Kidney tubule cell (primary cell): Measurements from ENCODE around the gene UNC5C.

Source experiments
- DNase-seq: peaks from one replicate; pipeline ENCODE4 v3.0.0-alpha.2; 2018; ENCODE audit warnings: low spot score

The UNC5C gene

DNA sequence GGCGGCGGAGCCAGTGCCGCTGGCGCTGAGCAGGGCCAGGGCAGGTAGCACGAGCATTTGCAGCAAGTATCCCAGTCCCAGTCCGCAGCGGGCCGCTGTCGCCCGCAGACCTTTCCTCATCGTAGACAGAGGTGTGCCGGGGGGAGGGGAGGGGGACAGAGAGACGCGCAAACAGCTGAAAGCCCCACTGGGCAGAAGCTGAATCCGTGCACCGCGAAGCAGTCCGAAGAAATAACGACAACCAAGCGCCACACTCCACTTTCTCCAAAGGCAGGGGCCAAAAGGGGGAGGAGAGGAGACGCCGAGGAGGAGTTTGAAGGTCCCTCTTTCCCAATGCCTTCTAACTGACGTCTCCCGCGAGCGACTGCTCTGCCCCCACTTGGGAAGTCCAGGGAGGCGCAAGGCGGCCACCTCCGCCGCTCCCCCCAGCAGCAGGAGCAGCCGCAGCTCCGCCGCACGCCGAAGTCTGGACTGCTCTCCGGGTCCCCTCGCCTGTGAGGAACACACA lies at the start of gene UNC5C:
Gene UNC5C (minus strand): TSS at position 236 of the 508 bp plus-strand sequence.
- DNase-seq, result peak; percentile 30

DNA sequence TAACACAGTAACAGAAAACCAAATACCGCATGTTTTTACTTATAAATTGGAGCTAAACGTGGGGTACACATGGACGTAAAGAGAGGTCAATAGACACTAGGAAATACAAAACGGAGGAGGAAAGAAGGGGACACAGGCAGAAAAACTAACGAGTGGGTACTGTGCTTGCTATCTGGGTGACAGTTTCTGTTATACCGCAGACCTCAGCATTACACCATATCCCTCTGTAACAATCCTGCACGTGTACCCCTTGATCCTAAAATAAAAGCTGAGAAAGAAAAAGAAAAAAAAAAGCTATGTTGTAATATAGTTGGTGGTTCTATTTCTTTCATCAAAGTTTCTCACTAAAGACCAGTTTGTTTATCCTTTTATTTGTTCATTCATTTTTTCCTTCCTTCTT lies 47.9 kb upstream of the UNC5C start:
- no peak for DNase-seq

DNA sequence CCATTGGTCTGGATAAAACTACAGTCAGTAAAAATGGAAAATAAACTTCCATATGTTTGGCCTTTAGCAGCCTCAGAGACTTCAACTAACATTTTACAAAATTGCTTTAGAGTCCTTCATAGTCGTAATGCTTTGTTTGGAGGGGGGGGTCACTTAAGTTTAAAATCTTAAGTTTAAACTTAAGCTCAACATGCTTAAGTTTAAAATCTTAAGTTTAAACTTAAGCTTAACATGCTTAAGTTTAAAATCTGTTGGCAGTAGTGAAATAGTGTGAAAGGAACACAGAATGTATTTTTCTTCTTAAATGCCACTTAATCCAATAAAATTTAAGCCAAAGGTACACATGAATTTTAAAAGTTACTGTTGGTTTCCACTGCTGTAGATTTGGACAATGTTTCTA lies 45.9 kb upstream of the UNC5C start:
- DNase-seq, result no peak

DNA sequence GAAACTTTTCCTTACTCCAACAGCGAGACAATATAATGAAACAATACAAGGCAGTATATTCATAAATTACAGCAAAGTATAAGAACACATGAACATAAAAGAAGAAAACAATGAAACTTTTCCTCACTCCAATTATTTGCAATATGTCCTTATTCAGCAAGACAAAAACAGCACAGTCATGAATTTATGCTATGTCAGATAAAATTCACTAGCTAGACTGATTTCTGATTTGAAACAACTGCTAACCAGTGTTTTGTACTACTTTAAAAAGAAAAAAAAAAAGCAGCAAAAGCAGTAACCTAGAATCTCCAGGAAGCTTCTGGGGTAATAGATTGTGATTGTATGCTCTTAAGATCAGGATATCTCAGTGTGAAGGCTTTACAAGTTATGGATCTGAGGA lies 45.2 kb upstream of the UNC5C start:
- DNase-seq, result no peak

DNA sequence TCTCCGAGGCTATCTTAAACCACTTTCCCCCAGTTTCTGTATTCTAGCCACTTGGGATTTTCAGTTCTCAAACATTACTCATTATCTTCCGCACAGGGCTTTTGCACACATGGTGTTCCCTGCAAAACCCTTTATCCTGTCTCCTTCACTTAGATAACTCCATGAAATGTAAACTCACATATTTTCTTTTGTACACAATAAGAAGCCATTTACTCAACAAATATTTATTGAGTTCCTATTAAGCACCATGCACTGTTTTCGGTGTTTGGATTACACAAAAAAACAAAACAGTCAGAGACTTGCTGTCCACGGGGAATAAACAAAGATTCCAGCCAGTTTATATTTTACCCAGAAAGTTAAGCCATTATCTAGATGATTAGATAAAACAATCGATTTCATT lies 42.5 kb upstream of the UNC5C start:
- no peak for DNase-seq

DNA sequence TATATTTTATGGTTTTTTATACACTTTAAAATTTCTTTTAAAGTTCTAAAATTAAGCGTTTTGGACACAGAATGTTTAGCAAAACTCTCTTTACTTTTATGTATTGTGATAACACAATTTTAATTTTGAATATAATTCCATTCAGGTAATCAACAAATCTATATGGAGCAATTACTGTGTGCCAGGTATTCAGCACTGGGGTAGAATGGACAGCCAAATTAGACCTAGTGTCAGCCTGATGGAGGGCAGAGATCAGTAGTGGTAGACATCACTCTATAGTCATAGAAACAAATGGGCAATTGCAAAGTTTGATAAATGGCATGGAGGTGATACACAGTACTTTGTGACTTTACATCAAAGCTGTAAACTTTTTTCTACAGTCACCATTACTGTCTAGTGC lies 41.8 kb upstream of the UNC5C start:
- DNase-seq, result no peak

DNA sequence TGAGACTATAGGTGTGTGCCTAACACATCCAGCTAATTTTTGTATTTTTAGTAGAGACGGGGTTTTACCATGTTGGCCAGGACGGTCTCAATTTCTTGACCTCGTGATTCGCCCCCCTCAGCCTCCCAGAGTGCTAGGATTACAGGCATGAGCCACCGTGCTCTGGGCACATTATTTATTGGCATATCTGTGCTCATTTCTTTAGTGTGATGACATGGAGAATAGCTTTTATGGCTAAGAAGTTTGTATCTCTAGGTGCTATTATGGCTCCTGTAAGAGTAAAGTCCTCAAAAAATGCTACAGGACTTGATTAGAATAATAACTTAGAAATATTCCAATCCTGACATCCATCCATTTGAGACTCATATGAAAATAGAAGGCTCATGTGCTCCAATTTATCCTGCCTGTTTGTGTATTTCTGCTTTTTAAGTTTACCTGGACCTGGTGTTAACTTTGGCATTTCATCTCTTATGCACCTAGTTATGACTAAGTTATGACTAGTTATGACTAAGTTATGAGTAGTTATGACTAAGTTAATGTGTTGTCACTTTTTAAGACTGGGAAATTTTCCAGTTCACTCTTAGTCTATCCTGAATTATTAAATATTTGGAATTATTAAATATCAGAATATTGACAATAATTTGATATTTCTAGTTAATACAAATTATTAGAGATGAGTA lies 36.4 kb upstream of the UNC5C start:
- peak; percentile 68 for DNase-seq

DNA sequence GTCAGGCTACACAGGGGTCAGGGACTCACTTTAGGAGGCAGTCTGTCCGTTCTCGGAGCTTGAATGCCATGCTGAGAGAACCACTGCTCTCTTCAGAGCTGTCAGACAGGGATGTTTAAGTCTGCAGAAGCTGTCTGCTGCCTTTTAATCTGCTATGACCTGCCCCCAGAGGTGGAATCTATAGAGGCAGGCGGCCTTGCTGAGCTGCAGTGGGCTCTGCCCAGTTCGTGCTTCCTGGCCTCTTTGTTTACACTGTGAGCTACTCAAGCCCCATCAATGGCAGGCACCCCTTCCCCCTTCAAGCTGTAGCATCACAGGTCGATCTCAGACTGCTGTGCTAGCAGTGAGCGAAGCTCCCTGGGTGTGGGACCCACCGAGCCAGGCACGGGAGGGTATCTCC lies 31.5 kb upstream of the UNC5C start:
- DNase-seq, result no peak

DNA sequence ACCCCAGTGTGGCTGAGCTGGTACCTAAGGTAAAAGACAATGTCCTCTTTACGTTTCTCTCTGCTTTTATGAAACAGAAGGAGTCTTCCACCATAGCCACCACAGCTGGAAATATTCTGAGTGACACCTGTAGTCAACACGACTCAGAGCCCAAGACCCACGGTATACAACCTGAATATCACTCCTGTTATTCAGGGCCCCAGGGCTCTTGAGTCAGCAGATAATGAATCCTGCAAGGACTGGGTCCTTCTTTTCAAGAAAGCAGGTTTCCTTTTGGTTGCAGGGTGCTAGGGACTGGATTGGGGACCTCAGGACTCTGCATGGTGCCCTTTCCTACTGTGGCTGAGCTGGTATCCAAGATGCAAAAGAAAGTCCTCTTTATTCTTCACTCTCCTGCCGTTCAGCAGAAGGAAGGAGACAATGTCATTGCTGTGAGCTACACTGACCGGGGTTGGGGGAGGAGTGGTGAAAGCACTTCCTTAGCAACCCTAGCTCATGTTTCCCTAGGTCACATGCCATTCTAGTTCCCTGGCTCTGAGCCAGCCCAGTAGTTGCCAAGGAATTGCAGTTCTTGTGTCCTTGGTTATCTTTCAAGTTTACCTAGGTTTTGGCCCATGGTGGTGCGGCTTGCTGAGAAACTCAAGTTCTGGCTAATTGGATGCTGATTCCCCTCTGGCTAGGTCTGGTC lies 23.7 kb upstream of the UNC5C start:
- peak; percentile 88 for DNase-seq

DNA sequence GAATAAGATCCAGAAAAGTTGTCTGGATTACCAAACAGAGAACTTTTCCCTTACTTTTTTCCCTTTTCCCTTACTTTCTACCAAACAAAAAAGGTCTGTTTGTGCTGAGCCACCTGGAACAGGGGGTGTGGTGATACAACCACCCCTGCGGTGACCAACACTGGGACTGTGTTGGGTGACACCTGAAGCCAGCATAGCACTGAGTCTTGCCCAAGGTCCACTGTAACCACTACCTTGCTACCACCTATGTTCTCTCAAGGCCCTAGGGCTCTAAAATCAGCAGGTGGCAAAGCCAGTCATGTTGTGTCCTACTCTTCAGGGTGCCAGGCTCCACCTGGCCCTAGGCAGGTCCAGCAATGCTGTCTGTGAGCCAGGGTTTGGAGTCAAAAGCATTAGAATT lies 22.8 kb upstream of the UNC5C start:
- DNase-seq, result no peak

DNA sequence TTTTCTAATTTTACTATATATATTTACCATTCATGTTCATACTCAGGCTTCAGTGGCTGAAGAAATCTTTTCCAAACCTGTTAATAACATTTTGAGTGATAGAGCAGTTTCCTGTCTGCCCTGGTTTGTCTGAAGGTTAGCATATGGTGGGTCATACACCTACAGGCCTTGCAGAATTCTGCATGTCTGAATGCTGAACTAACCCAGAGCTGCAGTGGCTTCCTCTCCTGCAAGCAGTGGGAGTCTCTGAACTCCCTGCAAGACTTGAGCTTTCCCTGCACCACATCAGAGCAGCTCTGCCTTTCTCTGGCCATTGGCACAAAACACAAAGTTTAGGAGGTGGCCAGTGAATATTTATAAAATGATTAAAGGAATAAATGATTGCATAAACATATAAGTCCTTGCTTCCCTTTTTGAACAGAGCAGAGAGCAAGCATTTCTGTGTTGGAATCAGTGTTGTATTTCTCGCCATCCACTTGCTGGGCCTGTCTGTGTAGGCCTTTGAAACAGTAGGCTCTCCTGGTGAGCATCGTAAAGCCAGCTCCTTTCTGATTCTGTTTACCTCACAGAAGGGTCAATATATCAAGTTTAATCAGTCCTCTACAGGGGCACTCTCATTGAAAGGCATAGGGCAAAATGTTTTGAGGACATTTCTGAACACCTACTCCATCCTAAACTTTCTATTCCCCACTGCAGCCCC lies 15.0 kb upstream of the UNC5C start:
- DNase-seq, result no peak

DNA sequence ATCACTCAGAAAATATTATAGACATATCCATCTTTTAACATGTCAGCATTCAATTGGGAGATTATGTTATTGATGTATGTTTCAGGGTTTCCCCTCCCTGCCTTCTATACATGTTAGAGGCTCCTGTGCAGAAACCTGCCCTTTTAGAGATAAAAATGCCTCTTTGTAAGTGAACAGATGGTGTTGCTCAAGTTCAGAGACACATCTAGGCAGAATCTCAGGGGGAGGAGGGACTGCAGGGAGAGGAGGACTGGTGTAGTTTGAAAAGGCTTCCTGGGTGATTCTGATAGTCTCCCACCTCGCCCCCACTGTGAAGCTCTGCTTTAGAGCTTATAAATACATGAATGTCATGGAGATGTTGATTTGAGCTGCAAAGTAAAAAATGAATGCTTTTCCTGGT lies 12.0 kb upstream of the UNC5C start:
- DNase-seq, result no peak

DNA sequence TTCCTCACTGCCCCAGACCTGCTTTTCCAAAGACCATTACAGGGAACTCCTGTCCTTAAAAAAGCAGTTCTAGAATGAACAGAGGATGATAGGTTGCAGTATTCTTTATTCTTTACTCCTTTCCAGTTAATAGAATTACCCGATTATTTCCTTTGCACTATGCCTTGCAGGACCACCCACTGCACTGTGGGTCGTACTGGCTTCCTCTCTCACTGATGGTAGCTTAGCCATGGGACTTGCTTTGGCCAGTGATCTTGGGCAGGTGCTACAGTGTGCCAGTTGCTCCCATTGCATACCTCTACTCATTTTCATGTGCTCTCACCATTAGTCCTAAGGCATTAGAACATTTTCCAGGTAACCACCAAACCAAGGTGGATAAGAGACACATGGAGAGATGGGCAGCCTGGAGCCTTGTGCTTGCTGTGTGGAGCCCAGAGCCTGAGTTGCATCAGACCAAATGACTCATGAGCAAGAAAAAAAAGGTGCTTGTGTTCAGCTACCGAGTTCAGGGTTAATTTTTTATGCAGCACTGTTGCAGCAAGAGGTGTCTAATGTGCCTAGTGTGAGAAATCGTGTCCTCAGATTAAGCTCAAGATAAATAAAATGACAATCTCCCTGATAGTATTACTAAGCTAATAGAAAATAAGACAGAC lies 7.6 kb upstream of the UNC5C start:
- peak; percentile 53 for DNase-seq

DNA sequence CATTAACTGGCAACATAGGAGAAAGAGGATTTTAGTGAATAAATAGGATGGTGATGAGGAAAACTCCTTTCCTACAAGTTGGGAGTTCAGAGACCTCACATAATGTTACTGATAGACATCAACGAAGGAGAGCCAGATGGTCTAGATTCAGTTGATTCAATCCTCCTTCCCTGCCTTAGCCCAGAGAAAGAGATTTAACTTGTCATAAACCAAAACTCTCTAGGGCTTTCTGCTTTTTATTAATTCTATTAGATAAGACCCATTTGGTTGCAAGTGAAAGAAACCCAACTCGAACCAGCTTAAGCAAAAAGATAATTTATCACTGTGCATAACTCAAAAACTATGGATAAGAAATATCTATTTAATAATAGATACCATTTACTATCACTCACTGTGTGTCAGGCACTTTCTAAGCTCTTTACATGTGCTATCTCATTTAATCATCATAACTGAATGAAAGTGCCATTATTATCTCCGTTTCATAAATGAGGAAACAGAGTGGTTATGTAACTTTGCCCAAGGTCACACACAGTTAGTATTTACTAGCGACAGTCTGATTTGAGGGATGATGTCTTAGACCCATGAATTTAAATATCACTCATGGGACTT lies 4.3 kb upstream of the UNC5C start:
- DNase-seq, result no peak

DNA sequence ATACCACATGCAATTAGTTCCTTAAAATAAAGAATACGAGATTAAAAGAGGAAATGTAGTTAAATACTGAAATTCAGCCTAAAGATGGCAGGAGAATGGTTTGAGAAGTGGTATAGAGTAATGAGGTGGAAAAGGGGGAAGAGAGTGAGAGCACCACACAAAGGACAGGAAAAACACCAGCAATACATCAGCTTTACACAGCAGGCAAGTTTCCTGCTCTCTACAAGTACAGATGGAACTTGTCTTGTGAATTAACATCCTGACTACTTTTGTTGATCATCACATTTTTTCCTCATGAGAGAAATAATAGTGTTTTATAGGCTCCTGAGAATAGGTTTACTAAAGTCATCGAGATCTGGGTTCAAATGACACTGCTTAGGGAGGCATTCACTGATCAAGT lies 2.9 kb upstream of the UNC5C start:
- no peak for DNase-seq

DNA sequence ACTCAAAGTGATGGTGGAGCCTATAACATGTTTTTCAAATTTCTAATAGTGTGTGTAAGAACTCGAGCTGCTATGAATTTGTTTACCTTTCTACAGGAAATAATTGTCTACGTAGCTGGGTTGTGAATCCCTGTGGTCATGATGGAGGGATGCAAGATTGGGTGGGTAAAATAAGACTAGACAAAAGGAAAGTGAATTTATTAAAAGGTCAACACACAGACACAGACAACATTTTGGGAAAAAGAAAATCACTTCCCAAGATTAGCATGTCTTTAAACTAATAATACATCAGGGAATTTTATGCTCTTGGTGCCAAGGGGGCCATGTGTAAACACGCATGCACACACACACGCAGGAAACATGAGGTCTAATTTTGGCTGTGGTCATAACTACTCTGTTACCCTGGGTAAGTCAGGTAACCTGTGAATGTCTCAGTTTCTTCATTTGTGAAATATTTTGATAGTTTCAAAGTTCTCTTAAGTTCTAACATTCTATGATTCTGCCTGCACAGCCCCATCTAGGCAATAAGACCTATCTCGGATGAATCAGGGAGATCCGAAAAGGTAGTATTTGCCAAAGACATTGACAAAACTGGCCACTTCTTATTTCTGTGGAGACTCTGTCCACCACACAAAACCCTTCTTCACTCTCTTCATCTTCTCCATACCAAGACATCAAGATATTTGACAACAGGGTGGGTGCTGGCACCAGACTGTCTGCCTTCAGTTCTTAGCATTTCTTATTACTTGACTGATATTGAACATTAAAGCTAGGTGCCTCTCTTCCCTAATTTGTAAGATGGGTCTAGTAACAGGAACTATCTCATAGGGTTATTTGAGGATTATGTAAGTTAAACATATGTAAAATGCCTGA lies 1.6 kb upstream of the UNC5C start:
- no peak for DNase-seq

DNA sequence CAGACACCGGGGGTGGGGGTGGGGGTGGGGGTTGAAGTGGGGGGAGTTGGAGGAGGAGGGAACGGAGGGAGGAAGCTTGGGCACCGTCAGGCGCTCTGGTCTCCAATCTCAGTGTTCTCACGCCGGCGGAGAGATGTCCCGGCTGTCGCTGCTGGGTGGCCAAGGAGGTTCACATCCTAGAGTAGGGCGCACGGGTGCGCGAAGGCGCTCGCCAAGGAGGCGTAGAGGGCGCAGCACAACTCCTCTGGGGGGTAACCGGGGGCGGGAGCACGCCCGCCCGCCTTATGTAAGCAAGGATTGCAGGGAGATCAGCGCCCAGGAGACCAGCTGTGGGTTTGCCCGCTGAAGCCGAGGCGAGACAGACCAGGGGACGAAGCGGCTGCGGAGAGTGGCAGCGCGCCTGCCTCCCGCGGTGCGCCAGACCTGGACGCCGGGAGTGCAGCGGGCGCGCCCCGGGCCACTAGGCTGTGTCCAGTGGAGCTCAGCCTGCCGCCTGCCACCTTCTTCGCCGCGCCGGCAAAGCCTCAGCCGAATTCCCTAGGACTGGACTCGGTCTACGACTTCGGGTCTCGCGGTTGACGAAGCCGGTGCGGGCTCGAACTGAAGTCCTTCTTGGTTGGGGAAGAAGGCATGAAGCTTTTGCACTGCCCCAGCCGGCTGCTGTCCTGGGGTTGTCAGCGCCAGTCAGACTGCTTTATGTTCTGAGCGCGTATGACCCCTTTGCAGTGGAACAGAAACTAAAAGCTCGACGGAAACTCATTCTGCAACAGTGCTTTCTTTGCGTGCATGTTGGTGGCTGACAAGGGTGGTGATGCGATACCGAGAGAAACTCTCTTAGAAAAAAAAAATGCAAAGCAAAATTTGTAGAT lies 707 bp upstream of the UNC5C start:
- peak; percentile 43 for DNase-seq

DNA sequence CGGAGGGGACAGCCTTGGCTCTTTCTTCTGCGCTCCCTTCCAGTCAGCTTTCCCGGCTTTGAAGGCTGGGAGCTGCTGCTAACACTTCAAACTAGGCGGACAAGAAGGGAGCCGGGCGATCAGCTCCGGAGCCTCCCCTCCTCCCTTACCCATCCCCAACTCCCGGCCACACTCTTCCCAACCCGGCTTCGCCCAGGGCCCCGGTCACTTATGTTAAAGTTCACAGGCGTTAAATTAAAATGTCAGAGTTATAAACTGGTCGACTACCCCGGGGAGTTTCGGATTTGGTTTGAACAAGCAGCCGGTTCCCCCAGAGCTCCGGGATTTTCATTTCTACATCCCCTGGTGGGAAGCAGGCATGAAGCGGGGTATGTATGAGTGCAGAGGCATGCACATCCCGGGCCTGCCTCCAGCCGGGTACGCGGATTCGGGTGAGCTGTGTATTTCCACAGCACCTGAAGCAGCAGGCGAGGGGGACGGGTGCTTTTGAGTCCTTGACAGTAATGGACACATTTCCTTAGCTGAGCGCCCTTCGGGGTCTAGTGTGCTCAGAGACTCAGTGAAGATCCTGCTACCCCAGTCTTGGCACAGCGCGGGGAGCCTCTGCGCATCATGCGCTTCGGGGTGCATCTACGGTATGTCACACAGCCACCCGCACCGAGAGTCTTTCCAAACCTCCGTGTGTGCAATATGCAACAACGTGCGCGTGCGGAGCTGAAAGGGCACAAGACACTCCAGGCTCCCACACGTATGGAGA lies 880 bp downstream of the UNC5C start:
- peak; percentile 20 for DNase-seq
